Measurements from ENCODE around the gene RASGEF1C.

The RASGEF1C gene

GRCh38 chr5:180118391-180118791 lies 90.6 kb downstream of the RASGEF1C start:
- no peak for DNase-seq

DNA sequence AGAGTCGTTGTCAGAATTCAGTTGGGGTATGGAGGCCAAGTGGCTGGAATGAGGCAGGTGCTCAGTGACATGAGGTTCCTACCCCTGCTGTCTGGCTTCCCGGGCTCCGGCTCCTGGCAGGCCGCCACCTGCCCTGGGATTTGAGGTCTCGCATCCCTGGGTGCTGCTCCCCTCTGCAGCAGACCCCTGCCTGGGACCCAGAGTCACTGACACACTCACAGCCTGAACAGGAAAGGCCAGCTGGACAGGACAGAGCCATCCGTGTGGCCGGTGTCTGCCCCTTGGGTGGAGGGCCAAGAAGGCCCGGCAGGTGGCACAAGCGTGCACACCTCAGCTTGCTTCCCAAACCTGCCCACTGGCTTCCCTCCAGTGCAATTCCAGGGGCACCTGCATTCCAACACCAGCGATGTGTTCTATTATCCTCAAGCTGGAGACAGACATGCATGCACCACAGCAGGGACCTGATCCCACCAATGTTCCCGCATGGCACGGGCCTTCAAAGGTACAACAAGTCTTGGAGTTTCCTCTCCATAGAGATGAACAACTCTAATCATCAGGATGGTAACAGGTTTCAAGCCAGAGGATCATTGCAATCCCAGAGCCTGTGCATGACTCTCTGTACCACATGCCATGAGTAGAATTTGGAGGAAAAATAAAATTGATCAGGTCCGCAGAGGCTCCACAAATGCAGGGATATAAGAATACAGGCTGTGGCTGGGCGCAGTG lies 91.8 kb downstream of the RASGEF1C start:
- no peak for DNase-seq

DNA sequence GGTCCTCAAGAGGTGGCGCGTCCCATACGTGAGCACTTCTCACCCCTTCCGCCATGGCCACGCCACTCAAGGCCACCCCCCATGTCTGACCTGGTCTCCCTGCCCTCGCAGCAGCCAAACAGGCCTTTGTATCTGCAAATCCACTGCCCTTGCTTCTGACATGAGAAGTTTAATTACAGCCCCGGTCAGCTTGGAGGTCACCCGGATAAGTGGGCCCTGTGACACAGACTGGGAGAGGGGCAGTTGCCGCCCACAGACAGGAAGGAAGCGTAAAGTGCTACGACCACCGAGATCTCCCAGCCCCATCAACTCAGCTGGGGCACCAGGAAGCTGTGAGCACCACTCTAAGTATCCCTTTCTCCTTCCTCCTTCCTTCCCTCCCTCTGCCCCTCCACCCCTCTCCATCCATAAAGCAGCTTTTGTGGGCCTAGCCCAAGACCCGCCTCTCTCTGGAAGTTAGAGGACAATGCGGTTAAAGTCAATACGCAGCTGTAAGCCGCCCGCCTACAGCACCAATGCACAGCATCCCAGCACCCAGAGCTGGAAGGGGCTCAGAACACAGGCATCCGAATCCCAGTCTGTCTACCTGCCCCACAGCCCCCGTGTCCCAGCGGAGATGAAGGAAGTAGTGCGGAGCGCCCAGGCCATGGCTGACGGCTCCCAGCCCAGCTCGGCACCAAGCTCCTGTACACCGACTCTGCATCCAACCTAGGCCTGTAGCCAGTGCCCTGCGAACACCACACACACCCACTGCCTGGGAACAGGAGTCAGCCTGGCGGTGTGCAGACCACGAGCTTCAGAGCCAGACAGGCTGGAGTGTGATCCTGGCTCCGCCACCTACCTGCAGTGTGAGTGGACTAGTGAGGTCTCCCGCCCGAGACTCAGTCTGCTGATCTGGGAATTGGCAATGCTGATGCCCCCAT lies 92.7 kb downstream of the RASGEF1C start:
- no peak for DNase-seq

DNA sequence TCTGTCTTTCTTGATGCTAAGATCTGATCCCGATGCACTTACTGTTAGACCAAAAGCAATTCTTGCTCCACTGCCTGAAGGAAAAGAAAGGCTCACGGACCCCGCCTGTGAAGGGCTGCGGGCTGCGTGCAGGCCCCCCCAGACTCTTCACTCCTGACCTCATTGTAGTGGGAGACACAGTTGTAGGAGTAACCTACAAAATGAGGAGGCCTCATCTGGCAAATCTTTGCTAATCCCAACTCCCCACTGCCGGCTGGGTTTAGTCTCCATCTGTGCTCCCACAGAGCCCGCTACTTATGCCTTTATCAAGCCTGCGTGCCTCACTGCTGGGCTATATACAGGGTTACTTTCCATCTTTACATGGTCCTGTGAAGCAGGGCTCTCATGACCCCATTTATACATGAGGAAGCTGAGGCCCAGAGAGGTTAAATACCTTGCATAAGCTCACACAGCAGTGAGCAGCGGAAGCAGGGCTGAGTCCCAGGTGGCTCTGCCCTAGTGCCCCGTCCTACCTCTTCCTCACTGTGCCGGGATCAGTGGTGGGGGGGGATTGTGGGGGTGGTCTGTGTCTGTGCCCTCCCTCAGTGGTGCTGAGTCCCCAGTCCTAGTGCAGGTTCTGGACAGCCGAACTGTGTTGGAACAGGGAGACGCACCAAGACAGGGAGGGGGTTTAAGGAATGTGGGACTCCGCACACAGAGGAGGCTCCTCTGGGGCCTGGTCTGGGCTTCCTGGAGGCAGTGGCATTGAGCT lies 93.5 kb downstream of the RASGEF1C start:
- DNase-seq = no peak

GRCh38 chr5:180114304-180115003 lies 94.6 kb downstream of the RASGEF1C start:
- DNase-seq = no peak

DNA sequence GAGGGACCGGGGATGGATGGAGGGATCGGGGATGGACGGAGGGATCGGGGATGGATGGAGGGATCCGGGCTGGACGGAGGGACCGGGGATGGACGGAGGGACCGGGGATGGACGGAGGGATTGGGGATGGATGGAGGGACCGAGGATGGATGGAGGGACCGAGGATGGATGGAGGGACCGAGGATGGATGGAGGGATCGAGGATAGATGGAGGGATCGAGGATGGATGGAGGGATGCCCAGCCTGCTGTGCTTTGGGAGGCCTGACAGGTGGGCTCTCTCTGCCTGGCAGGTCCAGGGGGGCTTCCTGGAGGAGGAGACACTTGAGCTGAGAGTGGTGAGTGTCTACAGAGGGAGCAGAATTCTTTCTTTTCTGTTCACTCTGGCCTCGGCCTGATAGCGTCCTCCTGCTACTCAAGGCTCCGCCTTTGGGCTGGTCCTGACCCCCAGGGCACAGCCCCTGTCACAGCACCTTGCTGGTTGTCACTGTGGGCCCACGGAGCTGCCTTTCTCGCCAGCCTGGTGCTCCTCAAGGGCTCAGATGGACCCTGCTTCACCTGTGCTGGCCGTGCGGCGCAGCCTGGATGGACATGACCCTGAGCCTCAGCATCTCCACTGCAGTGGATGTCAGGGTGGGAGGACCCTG lies 95.2 kb downstream of the RASGEF1C start:
- DNase-seq = no peak

DNA sequence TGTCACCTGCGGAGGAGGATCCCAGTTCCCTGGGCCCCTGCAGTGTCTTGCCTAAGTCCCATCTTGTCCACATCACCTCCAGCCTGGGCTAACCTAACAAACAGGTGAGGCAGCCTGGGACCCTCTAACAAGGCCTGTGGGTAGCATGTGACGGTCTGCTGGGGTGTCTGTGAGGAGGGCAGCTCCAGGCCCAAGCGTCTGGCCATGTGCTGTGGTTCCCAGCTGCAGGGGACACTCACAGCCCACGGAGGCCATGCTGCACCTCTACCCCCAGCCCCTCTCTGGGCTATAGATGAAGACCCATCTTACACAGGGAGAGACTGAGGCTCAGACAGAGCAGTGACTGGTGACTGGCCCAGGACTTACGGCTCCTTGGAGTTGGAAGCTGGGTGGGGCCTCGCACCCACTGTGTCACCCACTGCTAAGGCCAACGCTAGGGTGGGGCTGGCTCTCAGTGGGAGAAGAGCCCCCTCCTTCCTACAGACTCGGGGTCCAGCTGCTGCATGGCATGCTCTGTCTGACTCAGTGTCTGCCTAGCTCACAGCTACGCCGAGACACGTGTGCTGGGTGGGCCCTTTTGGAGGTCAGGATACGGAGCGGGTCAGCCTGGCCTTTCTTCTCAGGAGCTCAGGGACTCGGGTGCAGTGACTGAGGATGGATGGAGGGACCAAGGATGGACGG lies 96.7 kb downstream of the RASGEF1C start:
- DNase-seq = no peak

DNA sequence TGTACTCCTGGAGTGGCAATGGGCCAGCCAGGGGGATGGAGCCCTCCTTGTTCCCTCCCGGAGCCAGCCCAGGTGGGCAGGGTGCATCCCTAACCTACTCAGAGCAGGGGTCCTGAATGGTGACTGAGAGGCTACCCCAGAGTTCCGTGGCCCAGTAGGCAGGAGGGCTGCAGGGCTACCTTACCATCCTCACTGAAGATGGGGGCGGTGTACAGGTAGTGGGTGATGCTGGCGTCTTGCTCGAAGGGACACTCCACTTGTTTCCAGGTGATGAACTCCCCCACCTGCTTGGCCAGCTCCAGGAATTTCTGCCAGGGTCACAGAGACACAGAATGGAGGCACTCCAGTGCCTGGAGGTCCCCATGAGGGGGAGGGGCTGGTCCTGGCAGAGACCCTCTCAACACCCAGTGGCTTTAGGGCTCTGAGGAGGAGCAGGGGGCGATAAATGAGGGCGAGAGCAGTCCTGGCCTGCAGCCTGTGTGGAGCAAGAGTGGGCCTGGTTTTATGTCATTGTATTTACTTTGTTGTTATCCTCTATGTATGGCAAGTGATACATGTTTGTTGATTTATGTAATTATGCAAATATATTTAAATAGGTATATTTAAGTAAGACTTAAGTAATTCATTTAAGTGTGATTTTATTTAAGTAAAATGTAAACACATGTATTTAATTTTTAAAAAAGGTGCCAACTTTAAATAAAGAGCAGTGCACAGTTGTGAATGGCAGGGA lies 97.6 kb downstream of the RASGEF1C start:
- DNase-seq = no peak

DNA sequence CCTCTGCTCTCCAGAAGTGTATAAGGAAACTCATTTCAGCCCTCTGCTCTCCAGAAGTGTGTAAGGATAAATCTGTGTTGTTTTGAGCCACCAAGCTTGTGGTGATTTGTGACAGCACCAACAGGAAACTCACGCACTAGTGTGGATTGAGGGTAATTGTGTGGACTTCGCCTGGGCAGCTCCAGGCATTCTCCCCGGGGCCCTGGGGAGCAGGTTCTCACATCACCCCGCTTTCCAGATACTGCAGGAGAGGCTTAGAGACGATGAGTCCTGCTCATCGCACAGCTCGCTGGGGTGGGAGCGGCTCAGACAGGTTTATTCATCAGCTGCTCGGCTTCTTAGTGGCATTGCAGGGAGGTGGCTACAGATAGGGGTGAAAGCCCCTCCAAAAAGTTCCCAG lies 99.1 kb downstream of the RASGEF1C start:
- no peak for DNase-seq

- DNase-seq = no peak
Observed at GRCh38 chr5:180107005-180107404, 102.0 kb downstream of the RASGEF1C start.

DNA sequence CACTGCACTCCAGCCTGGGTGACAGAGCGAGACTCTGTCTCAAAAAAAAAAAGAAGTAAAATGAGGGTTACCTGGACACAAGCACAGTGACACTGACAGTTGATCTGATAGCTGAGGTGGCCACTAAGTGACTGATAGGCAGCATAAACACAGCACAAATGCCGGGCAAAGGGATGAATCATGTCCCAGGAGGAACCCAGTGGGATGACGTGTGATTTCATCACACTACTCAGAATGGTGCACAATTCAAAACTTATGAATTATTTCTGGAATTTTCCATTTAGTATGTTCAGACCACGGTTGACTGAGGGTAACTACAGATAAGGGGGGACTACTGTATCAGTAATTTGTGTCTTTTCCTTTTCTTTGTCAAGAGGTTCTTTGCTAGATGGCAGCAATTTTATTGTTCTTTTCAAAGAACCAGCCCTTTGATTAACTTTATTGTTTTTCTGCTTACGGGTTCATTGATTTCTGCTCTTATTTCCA lies 103.1 kb downstream of the RASGEF1C start:
- DNase-seq = no peak

DNA sequence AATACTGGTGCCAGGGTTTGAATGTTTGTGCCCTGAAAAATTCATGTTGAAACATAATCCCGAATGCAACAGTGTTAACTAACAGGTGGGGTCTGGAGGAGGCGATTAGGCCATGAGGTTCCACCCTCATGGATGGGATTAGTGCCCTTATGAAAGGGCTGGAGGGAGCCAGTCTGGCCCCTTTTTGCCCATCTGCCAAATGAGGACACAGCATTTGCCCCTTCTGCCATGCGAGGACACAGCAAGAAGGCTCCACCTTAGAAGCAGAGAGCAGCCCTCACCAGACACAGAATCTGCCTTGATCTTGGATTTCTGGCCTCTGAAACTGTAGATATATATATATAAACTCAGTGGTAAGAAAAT lies 104.9 kb downstream of the RASGEF1C start:
- no peak for DNase-seq

DNA sequence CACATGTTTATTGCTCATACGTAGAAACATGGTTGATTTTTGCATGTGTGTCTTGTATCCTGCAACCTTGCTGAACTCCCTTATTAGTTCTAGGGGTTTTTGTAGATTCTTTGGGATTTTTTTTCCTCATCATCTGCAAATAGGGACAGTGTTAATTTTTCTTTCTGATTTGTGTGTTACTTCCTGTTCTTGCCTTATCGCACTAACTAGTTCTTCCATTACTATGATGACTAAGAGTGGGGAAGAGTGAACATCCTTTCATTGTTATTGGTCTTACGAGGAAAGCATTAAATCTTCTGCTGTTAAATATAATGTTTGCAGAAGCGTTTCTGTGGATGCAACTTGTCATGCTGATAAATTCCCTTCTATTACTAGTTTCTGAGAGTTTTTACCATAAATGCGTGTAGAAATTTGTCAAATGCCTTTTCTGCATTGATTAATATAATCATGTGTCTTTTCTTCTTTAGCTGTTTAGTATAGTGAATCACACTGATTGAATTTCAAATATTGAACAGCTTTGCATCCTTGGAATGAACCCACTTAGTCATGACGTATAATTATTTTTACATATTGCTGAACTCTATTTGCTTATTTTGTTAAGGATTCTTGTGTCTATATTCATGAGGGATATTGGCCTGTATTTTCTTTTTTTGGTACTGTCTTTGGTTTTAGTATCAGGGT lies 105.4 kb downstream of the RASGEF1C start:
- no peak for DNase-seq

GRCh38 chr5:180102636-180103035 lies 106.4 kb downstream of the RASGEF1C start:
- no peak for DNase-seq

DNA sequence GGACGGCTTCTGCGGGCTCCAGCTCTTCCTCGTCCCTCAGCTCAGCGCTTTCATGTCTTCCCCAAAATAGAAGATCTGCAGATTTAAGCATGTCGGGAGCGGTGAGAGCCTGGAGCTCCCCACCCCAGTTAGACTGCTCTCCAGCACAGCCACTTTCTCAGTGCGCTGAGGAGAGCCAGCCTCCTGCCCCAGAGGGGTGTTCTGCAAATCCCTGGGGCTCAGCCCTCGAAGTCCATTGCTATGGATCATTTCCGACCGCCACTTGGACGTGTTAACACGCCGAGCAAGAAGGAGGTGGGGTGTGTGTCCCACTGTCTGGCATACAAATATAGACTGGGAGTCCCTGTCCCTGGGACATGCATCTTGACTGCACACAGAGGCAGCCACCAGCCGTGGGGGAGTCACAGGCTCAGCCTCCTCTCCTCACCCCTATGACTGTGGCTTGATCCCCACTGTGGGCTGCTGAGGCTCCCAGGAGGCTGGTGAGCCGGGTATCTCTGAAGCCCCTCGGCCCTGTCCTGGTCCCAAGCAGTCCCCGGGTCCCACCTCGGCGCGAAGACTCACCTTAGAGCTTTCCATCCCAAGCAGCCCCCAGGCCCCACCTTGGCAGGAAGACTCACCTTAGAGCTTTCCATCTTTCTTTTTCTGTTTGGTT lies 107.4 kb downstream of the RASGEF1C start:
- no peak for DNase-seq

GRCh38 chr5:180100621-180101450 lies 108.2 kb downstream of the RASGEF1C start:
- no peak for DNase-seq

DNA sequence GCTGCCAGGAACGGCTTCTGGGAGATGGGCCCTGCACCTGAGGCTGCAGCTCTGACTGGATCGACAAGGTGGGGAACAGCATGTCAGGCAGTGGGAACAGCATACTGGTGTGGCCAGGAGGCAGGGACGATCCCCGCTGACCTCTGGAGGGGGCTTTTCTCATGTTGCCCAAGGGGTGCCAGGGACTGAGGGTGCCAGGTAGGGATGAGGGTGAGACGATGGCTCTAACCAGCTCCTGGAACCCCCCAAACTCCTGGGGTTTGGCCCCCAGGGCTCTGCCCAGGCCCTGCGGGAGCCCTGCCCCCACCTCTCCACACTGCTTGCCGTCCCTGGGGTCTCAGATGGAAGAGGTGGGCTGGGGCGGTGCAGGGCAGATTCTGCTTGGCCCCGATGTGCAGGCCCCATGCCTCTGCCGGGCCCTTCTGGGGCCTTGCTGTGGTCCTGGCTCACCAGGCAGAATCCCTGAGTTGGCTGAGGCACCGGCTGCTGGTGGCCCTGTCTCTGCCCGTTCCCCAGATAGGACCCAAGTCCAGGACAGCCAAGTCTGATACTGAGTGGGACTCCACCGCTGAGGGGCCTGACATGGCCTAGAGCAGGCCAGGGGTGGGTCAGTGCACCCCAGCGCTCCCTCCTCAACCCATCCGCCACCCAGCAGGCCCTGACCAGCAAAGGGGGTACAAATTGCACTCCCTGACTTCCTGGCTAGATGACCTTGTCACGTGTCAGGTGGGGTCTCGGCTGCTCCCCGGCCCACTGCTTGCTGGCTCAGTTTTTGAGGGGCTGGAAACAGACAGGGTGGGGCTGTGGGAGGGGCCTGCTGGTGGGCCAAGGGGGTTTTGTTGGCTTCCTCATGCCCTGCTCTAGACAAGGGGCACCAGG lies 109.0 kb downstream of the RASGEF1C start:
- DNase-seq = no peak

Data from activated effector memory CD4-positive, alpha-beta T cell treated with Interleukin-2 at 50 U/mL for 16 hours (primary cell).